CD4-positive, alpha-beta T cell treated with Interleukin-10 for 1 hour (primary cell): ENCODE measurements around the gene MAPK6.
"Not testable (repeated sequence)": the region's sequence is repeated elsewhere in the genome, so short reads cannot be mapped to it uniquely, and the experiment has no call there.

Experiments used
- DNase-seq: peaks from one replicate; pipeline ENCODE4 v3.0.0-alpha.2; 2020

Gene MAPK6

DNA sequence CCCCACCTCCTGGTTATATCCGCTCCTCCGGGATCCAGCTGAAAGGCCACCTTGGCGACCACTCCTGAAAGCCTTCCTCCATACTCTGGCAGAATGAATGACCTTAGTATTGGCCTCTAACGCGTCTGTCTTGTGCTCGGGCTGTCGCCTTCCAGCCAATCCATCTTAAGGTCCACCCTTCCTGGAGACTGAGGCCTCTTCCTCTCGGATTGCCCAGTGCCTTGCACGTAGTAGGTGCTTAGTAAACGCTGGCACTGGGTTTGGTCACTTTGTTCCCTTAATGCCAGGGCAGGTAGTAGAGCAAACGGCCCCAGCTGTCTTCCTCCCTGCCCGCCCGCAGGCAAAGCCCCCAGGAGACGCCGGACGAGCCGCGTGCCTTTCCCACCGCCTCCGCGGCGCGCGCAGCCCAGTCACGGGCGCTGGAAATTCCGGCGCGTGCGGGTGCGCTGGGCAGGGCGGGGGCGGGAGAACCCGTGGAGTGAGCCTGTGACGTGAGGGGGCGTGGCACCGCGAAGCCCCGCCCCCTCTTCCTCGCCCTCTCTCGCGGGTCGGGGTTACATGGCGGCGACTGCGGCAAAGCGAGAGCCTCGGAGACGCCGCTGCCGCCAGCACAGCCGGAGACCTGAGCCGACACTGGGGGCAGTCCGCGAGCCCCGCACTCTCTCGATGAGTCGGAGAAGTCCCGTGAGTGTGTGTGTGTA lies at the start of gene MAPK6:
TSS of gene MAPK6 (plus strand) at position 527 of the 701 bp plus-strand sequence. CDS start 27,242 bp downstream, outside the sequence.
- DNase-seq: peak; percentile 95

DNA sequence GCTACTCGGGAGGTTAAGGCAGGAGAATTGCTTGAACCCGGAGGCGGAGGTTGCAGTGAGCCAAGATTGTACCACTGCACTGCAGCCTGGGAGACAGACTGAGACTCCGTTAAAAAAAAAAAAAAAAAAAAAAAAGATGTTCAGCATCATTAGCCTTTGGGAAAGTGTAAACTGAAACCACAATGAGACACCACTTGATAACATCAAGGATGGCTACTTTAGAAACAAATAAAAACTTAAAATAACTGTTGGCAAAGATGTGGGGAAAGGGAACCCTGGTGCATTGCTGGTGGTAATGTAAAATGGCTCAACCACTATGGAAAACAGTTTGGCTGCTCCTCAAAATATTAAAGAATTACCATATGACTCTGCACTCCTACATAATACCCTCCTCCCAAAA lies 49.3 kb upstream of the MAPK6 start:
- no peak for DNase-seq

GRCh38 chr15:51970132-51970817 lies 48.7 kb upstream of the MAPK6 start:
- DNase-seq: no peak

- DNase-seq: no peak
Measured at GRCh38 chr15:51971032-51971374, 48.0 kb upstream of the MAPK6 start.

DNA sequence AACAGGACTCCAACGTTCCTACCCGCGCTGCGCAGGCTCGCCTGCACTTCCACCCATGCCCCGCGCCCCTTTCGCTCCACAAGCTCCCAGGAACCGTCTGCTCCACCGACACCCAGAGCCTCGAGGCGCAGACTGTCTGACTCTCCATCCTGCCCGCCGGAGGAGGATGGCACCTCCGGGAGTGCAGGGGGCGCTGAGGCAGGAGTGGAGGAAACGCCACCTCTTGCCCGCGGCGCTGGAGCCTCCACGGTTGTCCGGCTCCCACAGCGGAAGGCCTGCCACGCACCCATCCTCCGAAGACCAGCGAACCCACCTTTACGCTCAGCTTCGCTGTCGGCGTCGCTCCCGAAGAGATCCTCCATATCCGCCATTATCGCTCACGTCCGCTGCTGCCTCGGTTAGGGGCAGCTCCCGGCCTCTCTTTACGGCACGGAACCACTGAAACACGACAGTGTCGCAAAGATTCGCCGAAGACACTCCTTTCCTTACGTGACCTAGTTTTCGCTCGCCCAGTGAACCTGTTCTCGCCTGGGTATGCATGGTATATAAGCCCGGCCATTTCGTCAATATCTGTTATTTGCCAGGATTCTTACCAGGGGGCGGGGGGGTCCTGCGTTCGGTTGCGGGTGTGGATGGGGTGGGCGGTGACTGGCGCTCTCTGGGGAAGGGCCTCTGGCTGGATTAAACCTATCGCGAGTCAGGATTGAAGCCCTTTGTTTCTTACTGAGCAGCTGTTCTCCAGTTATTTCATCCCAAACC lies 47.5 kb upstream of the MAPK6 start, which contains the start of gene LEO1:
TSS of gene LEO1 (minus strand) at position 404 of the 759 bp plus-strand sequence. CDS start at position 371, 33 bp downstream.
- DNase-seq: peak; percentile 95

- DNase-seq: no peak
Measured at GRCh38 chr15:51973220-51973619, 45.8 kb upstream of the MAPK6 start.

- DNase-seq: no peak
Measured at GRCh38 chr15:51973775-51974174, 45.2 kb upstream of the MAPK6 start.

DNA sequence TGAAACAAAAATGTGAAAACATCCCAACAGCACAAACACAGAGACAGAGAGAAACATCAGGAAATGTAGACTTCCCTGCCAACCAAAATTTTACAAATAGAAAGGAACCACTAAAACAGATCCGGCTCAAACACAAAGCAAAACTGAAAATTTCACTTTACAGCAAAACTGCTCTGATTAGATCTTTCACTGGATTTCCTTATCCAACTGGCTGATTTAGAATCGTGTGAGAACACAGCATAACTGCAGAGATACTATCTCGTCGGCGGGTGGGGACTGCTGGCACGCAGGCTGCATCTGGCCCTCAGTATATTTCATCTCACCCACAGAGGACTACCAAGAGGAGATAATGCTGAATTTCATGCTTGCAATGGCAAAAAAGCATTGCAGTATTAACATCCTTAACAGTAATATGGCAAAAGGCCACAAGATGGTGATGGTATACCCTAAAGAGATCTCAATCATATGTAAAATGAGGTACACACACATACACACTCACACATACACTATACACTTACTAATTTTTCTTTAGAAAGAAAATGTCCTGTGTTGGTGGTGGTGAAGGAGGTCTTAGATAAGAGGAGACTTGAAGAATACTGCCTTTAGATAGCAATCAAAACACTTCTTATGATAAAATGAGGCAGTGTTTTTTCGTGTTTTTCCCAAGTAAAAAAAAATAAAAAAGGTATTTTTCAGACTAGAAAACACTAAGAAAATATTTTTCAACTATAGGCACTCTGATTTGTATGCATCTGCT lies 36.8 kb upstream of the MAPK6 start:
- DNase-seq: peak; percentile 76

GRCh38 chr15:51982770-51983103 lies 36.3 kb upstream of the MAPK6 start:
- DNase-seq: no peak

DNA sequence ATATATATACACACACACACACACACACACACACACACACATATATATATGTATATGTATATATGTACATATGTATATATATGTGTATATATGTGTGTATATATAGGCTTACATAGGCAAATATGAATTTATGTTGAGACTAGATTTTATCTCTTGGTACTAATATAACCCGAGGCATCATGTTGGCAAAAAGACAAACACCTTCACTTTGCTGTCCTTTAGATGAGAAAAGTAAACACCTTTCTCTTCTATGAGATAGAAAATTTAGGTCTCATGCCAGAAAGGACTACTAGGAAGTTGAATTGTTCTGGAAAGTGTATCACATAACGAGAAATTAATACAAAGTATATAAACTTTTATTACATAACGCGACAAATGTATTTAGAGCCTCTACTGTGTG lies 27.9 kb upstream of the MAPK6 start:
- DNase-seq: no peak

GRCh38 chr15:51992953-51993352 lies 26.1 kb upstream of the MAPK6 start:
- DNase-seq: no peak

DNA sequence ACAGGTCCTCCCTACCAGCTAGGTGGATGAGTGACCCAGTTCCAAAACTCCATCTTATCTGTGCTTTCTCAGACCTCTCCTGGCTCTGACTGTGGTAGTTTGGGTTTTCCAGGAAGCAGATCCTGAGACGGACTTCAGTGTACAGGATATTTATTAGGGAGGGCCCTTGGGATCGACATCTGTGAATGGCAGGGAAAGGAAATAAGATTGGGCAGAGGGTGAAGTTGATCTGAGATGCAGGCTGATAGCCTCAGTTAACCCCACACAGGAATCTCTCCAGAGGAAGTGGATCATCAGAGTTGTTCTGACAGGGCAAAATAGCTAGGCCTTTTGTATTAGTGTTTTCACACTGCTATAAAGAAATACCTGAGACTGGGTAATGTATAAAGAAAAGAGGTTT lies 16.7 kb upstream of the MAPK6 start:
- no peak for DNase-seq

- DNase-seq: not testable (repeated sequence)
Measured at GRCh38 chr15:52003089-52003488, 15.9 kb upstream of the MAPK6 start.

GRCh38 chr15:52003710-52004109 lies 15.3 kb upstream of the MAPK6 start:
- DNase-seq: no peak

DNA sequence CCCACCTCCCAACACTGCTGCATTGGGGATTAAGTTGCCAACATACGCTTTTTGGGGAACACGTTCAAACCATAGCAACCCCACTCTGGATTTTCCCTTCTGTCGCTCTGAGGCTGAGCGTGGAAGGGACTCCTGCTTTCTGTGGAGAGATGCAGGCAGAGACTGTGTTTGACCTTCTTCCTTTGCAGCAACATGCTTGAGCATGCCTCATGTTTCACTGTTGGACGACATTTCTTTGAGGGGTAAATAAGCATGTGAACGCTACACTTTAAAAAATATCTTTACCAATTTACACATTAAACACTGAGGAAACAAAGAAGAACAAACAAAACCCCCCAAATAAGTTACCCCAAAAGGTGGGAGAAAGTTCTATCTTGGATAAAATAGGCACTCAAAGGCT lies 14.2 kb upstream of the MAPK6 start:
- no peak for DNase-seq

GRCh38 chr15:52005748-52006701 lies 13.0 kb upstream of the MAPK6 start:
- no peak for DNase-seq

DNA sequence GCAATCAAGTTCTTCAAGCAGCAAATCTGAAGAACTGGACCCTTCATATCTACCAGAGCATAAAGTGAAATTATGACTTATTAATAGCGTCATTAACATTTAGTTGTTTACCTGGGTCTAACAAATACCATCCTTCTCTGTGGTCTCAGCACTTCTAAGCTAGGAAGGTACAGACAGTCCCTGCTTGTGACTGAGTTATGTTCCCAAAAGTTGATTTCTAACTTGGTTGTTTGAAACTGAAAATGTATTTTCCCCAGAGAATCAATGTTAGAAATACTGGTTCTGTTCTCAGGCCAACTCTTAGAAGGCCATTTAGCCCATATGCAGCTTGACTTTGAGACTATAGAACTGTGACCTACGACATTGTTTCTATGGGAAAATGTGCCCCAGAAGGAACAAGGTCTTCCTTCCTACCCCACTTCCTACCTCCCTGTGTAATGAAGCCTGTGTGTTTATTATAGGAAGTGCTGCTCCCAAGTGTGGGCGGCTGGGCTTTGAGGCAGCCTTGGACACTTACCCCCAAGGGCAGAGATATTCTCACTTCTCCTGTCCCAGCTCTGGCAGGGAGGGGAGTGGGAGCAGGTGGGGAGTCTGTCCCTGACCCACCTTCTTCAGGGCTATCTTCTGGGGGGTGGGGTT lies 12.2 kb upstream of the MAPK6 start:
- no peak for DNase-seq

- no peak for DNase-seq
Measured at GRCh38 chr15:52008359-52008697, 10.7 kb upstream of the MAPK6 start.

- DNase-seq: no peak
Measured at GRCh38 chr15:52008698-52009434, 10.2 kb upstream of the MAPK6 start.

- no peak for DNase-seq
Measured at GRCh38 chr15:52010633-52011595, 8.1 kb upstream of the MAPK6 start.
